Islet precursor cell (in vitro differentiated cells): ENCODE measurements around the gene CRCP.
"Not testable (repeated sequence)": the region's sequence is repeated elsewhere in the genome, so short reads cannot be mapped to it uniquely, and the experiment has no call there.

Source experiments
- DNase-seq: peaks from one replicate; pipeline ENCODE4 v3.0.0-alpha.2; 2018

Gene CRCP

DNA sequence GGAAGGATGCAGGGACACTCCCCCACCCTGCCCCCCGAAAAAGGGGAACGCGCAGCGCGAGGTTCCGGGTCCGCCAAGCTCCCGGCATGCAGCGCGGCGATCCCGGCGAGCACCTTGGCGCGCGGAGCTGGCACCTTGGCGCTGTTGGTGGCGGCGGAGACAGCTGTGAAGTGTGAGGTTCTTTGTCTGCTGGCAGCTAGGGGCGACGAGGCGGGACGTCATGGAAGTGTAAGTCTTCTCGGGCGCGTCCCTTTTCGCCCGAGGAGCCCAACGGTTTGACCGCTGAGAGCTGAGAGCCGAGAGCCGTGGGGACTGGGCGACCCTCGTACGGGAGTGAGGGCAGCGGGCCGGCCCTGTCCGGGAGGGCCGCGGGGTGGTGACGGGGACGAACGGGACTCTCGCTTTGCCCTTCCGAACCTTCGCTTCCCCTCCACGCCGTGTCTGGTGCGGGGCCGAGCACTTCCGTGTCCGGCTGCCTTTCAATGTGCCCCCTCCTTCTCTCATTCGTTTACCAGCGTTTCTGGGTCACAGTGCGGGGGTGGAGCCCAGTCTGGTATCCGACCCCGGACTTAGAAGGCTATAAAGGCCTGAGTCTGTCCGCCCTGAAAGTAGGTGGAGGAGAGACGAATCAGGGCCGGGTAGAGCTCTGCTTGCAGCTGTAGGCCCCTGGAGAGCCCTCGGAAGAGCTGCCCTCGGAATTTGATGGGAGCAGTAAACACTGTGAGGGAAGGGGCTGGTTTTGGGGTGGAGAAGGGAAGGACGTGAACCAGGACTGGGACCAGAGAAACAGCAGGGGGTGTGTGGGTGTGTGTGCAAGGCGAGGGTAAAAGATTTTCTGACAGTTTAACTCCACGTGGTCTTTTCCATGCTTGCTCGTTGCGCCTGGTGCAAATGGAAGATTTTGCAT lies at the start of gene CRCP:
Gene CRCP (plus strand): TSS at position 105 of the 907 bp plus-strand sequence. CDS start 116 bp downstream, at position 221.
- peak; percentile 90 for DNase-seq

DNA sequence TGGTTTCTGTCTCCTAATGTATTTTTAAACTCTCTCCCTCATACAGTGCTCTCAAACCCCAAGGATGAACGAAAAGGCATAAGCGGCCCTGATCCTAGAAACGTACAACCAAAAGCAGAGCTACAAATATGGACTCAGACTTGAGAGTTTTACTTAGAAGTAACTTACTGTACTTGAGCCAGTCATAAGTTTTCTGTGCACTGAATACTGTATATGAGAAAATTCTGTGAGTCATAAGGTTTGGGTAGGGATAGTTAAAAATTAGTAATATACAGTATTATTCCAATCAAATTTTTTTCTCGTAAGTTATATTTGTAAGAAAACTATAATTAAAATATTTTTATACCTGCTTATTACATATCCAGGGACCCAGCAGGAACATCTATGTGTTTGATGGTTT lies 44.9 kb upstream of the CRCP start:
- DNase-seq = no peak

DNA sequence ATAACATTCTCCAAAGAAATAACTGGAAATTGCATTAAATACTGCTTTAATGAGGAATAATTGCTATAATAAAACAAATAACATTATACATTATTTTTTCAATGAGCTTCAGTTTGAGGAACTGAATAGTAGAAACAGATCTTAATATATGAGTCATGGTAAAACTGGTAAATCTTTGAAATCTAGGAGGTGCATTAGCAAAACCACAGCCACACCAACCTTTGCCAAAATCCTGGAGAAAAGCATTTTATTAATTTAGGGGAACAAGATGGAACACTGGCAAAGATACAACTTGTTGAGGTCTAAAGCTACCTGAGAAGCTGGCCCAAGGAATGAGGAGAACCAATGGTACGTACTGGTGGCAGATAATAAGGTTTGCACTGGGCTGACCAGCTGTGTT lies 44.4 kb upstream of the CRCP start:
- no peak for DNase-seq

DNA sequence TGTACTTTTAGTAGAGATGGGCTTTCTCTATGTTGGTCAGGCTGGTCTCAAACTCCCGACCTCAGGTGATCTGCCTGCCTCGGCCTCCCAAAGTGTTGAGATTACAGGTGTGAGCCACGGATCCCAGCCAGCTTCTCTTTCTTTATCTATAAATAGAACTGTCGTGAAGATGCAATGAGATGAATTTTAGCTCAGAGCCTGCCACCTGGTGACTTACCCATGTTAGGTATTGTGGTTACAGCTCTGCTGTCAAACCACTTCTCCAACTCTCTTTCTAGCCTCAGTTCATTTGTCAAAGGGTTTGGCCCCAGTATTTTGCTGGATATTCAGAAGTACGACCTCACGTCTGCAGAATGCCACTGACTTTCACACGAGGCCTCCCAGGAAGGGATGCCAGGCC lies 42.4 kb upstream of the CRCP start:
- DNase-seq = not testable (repeated sequence)

DNA sequence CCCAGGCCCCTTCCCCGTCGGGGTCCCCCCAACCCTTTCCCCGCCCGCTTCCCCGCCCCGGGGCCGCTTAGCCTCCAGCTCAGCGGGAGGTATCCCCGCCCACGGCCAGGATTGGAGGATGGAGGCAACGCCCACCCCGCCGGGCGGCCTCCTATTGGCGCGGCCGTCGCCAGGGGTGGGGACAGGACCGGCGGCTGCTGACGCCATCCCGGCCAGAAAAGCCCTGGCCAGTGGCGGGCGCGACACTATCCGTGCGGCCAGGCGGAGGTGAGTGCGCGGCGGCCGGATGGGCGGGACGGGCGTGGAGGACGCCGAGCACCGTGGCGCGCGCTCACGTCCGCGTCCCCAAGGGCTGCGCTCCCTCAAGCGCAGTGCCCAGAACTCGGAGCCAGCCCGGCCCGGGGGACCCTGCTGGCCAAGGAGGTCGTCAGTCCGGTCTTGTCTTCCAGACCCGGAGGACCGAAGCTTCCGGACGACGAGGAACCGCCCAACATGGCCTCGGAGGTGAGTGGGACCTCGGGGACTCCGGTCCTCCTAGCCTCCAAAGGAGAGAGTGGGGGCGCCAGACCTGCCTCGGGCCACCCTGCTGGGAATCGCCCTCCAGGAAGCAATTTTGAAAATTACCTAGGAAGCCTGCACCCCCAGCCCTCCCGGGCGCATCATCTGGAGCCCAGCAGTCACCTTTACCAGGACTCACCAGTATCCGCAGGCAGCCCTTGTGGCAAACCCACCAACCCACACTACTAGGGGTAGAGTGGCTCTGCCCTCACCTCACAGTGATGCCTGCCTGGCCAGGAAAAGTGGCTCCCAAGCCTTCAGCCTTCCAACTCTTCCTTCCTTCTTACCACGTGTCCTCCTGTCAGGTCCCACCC lies 38.8 kb upstream of the CRCP start, which contains the start of gene ASL:
Gene ASL (plus strand): TSS at position 230 of the 872 bp plus-strand sequence. CDS start 263 bp downstream, at position 493.
- DNase-seq = peak; percentile 97

DNA sequence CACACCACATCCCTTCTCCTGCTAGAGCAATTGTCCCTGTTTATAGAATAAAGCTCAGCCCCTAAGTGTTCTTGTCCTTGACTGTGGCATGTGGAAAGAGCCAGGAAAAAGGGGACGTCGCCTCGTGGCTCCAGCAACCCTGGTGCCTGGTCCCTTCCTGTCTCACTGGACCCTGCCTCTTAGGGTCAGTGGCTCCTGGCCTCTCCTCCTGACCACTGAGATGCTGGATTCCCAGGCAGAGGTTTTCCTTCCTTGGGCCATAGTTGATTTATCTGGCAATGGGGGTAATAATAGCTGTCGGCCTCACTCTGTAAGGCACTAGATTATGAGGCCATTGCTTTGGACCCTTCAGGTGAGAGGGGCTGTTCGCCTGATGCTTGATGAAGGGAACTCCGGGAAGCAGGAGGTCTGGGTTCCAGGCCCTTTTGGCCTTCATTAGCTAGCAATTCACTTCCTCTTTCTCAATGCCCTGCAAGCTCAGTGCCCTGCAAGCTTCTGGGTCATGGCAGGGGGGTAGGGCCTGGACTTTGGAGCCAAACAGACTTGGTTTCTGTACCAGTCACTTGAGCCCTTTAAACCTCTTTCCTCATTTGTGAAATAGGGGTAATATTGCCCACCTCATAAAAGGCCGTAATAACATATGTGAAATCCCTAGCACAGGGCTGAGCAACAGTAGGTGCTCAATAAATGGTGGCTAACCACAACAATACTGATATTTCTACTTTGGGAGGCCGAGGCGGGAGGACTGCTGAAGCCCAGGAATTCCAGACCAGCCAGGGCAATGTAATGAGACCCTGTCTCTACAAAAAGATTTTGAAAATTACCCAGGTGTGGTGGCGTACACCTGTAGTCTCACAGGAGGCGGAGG lies 38.0 kb upstream of the CRCP start:
- DNase-seq = no peak

DNA sequence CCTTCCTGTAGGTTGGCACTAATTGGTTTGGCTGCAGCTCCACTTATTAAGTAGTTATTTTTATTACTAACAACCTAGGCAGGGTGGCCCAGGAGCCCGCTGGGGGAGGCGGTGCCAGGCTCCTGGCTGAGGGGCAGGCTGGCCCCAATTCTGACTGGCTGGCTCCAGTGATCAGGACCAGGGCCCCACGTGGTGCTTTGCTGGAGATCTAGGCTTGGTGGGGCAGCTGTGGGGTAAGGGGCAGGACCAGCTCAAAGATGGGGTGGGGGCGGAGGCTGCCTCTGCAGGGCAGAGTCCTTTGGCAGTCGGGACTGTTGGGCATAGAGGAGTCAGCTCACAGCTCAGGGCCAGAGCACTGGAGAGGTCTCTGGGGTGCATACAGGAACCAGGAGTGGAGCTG lies 36.6 kb upstream of the CRCP start:
- no peak for DNase-seq

DNA sequence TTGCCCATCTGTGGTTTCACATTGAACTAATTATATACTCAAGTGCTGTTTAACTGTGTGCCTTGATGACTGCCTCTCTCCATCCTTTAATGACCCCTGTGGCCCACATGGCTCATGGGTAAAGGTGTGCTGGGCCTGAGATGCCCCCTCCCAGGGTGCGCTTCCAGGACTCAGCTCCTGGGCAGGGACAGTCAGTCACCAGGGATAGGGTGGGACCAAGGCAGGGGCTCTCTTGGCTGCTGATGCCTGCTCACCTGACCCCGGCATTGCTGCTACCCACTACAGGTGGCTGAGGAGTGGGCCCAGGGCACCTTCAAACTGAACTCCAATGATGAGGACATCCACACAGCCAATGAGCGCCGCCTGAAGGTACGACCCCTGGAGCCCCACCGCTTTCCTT lies 32.6 kb upstream of the CRCP start:
- DNase-seq = no peak

DNA sequence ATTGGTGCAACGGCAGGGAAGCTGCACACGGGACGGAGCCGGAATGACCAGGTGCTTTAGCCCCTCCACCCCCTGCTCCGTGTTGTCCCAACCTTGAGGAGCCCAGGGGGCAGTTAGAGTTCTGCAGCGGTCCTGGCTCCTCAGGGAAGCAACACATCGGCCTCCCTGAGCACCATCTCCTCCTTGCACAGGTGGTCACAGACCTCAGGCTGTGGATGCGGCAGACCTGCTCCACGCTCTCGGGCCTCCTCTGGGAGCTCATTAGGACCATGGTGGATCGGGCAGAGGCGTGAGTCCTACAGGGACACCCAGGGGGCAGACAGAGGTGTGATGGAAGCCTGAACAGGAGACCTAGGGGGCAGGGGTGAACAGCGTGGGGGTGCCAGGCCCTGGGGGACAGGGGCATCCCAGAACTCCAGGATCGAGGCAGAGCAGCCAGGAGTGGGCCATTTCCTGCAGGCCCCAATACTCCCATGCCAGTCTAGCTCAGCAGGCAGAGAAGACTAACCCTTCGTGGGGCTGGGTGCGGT lies 31.7 kb upstream of the CRCP start:
- DNase-seq = no peak

DNA sequence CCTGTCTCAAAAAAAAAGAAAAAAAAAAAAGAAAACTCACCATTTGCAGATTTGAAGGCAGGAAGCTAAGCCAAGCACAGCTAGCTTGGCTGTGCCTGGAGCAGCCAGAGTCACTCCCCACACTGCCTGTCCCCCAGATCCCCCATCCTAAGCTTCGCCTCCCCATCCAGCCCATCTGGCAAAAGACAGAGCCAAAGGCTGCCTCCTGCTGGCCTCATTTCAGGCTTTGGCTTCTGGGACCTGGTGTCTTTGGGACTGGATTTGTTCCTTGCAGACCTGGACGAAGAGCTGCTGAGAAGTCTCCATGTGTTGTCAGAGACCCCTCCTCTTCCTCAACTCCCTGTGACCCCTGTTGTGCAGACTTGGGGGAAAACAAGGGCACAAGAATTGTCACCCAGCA lies 31.0 kb upstream of the CRCP start:
- no peak for DNase-seq

DNA sequence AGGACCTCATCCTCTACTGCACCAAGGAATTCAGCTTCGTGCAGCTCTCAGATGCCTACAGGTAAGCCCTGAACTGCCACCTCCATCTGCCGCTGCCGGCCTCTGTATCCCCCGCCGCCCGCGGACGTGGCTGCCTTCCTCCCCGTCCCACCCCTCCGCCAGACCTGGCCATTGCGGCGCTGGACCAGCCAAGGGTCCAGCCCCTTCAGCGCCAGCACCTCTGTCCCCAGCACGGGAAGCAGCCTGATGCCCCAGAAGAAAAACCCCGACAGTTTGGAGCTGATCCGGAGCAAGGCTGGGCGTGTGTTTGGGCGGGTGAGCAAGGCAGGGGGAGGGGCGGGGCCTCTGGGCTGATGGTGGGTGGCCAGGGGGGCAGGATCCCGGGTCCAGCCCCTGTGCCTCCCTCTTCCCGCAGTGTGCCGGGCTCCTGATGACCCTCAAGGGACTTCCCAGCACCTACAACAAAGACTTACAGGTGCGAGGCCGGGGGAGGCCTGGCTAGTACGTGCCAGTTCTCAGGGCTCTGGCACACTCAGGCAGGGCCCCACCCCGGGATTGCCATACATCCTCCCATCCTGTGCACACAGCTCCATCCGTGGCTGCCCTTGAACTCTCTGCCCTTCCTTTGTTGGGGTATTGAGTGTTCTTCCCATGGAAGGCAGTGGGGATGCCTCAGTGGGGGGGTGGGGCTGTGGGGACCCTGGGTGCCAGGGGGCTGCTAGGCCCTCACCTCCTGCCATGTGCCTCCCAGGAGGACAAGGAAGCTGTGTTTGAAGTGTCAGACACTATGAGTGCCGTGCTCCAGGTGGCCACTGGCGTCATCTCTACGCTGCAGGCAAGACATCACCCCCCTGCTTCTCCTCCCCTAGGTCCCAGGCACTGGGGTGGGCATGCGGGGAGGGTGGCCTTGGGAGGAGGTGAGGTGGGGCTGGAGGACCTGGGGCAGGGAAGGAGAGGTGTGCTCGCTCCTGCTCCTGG lies 25.5 kb upstream of the CRCP start:
- DNase-seq = no peak

DNA sequence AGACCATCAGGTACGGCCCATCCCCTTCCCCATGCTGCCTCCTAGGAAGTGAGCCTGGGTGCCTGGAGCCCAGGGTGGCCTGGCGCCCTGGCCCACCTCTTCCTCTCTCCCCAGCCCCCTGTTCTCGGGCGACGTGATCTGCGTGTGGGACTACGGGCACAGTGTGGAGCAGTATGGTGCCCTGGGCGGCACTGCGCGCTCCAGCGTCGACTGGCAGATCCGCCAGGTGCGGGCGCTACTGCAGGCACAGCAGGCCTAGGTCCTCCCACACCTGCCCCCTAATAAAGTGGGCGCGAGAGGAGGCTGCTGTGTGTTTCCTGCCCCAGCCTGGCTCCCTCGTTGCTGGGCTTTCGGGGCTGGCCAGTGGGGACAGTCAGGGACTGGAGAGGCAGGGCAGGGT lies 22.0 kb upstream of the CRCP start:
- no peak for DNase-seq

DNA sequence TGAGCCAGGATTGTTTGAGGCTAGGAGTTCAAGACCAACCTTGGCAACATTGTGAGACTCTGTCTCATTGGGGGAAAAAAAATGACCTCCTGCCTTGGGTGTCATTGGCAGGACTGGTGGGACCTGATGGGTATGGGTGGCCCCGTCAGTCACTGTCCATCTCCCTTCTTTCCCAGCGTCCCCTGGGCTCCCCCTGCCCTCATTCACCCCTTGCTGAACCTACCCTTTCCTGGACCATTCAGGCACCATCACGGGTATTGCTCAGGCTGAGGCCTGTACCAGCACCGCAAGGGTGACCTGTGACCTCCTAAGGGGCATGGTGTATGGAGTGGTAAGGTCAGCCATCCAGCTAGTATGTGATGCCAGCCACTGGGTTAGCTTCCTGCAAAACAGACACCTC lies 19.6 kb upstream of the CRCP start:
- no peak for DNase-seq

DNA sequence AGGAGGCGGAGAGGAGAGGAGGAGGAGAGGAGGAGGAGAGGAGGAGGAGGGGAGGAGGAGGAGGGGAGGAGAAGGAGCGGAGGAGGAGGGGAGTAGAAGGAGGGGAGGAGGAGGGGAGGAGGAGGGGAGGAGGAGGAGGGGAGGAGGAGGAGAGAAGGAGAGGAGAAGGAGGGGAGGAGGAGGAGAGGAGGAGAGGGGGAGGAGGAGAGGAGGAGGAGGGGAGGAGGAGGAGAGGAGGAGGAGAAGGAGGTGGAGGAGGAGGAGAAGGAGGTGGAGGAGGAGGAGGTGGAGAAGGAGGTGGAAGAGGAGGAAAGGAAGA lies 15.5 kb upstream of the CRCP start:
- DNase-seq = no peak

DNA sequence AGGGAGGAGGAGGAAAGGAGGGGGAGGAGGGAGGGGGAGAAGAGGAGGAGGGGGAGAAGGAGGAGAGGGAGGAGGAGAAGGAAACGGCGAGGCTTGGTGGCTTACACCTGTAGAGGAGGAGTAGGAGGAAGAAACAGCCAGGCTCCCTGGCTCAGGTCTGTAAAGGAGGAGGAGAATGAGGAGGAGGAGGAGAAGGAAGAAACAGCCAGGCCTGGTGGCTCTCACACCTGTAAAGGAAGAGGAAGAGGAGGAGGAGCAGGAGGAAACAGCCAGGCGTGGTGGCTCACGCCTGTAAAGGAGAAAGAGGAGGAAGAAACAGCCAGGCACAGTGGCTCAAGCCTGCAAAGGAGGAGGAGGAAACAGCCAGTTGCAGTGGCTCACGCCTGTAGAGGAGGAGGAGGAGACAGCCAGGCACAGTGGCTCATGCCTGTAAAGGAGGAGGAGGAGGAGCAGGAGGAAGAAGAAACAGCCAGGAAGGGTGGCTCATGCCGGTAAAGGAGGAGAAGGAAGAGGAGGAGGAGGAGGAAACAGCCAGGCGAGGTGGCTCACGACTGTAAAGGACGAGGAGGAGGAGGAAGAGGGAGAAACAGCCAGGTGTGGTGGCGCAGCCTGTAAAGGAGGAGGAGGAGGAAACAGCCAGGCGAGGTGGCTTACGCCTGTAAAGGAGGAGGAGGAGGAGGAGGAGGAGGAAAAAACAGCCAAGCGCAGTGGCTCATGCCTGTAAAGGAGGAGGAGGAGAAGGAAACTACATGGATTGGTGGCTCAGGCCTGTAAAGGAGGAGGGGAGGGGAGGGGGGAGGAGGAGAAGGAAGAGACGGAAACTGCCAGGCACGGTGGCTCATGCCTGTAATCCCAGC lies 14.9 kb upstream of the CRCP start:
- DNase-seq = peak; percentile 94

DNA sequence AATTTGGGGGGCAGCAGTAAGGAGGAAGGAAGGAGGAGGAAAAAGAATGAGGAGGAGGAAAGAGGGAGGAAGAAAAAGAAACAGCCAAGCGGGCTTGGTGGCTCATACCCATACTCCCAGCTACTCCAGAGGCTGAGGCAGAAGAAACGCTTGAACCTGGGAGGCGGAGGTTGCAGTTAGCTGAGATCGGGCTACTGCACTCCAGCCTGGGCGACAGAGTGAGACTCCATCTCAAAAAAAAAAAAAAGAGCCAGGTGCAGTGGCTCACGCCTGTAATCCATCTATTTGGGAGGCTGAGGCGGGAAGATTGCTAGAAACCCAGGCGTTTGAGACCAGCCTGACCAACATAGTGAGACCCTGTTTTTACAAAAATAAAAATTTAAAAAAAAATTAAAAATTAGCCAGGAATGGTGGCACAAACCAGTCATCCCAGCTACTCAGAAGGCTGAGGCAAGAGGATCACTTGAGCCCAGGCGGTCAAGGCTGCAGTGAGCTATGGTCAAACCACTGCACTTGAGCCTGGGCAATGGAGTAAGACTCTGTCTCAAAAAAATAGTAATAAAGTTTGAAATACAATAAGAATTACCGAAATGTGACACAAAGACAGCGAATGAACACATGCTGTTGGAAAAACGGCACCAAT lies 14.1 kb upstream of the CRCP start:
- no peak for DNase-seq

DNA sequence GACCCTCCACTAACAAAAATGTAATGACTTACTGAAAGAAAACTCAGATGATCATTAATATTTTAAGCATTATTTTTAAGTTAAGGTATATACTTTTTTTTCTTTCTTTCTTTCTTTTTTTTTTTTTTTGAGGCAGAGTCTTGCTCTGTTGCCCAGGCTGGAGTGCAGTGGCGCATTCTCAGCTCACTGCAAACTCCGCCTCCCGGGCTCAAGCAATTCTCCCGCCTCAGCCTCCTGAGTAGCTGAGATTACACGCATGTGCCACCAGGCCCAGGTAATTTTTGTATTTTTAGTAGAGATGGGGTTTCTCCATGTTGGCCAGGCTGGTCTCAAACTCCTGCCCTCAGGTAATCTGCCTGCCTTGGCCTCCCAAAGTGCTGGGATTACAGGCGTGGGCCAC lies 12.5 kb upstream of the CRCP start:
- not testable (repeated sequence) for DNase-seq

DNA sequence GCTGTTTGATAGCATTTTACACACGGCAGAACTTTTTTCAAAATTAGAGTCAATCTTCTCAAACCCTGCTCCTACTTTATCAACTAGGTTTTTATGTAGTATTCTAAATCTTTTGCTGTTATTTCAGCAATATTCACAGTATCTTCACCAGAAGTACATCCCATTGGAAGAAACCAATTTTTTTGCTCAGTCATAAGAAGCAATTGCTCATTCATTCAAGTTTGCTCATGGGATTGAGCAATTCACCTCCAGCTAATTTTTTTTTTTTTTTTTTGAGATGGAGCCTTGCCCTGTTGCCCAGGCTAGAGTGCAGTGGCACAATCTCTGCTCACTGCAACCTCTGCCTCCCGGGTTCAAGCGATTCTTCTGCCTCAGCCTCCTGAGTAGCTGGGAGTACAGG lies 10.7 kb upstream of the CRCP start:
- DNase-seq = not testable (repeated sequence)

DNA sequence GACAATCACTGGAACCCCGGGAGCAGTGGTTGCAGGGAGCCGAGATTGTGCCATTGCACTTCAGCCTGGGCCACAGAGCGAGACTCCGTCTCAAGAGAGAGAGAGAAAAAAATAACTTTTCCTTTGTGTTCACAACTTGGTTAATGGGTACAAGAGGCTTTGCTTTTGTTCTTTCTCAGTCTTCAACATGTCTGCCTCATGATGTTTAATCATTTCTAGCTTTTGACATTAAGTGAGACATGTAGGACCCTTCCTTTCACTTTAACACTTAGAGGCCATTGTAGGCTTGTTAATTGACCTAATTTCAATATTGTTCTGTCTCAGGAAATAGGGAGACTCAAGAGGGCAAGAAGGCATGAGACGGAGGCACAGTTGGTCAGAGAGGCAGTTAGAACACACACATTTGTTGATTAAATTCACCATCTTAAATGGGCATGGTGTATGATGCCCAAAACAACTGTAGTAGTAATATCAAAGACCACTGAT lies 9.3 kb upstream of the CRCP start:
- no peak for DNase-seq

DNA sequence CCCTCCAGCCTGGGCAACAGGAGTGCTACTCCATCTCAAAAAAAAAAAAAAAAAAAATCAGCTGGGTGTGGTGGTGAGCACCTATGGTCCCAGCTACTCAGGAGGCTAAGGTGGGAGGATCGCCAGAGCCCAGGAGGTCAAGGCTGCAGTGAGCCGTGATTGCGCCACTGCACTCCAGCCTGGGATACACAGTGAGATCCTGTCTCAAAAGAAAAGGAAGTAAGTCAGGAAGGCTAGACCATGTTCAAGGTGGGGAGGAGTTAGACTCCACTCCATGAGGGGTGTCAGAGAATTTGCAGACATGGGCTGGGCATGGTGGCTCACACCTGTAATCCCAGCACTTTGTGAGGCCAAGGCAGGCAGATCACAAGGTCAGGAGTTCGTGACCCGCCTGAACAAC lies 6.2 kb upstream of the CRCP start:
- DNase-seq = not testable (repeated sequence)
